HepG2 (cell line): ENCODE results near the gene KANSL1.

Experiments
- MAFG ChIP-seq: sonication (generic); formaldehyde crosslinking; IDR thresholded peaks from 2 replicates; pipeline ENCODE4 v1.5.1; 2020; ENCODE audit warnings: mild to moderate bottlenecking, missing genetic modification reagents
- SIN3A ChIP-seq: IDR thresholded peaks from 2 replicates; pipeline ENCODE4 v1.6.1; 2011; ENCODE audit warnings: low read depth, mild to moderate bottlenecking, control low read depth, low read length, borderline replicate concordance

DNA sequence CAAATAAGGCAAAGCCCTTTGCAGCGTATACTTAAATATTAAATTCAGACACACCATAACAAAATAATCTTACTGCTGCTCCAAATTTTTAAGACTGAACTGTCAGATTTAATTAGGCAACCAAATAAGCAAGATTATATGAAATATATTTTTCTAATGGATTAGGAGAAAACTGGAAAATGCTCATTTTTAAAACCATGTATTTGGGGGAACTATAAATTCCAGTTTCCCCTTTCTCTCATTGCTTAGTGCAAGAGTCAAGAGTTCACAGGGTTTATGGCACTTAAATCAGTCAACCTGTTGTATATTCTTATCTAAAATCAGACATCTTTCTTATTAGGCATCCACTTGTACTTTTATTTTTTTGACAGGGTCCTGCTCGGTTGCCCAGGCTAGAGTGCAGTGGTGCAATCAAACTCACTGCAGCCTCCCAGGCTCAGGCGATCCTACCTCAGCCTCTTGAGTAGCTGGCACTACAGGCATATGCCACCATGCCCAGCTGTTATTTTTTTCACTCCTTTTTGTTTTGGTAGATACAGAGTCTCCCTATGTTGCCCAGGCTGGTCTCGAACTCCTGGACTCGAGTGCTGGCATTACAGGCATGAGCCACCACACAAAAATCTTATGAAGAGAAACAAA is 2.1 kb upstream of the KANSL1 start:
- TF ChIP-seq SIN3A (no peak), MAFG (CRISPR knock-in tag) (no peak)
